ENCODE measurements around the gene BCL2L2.

DNA sequence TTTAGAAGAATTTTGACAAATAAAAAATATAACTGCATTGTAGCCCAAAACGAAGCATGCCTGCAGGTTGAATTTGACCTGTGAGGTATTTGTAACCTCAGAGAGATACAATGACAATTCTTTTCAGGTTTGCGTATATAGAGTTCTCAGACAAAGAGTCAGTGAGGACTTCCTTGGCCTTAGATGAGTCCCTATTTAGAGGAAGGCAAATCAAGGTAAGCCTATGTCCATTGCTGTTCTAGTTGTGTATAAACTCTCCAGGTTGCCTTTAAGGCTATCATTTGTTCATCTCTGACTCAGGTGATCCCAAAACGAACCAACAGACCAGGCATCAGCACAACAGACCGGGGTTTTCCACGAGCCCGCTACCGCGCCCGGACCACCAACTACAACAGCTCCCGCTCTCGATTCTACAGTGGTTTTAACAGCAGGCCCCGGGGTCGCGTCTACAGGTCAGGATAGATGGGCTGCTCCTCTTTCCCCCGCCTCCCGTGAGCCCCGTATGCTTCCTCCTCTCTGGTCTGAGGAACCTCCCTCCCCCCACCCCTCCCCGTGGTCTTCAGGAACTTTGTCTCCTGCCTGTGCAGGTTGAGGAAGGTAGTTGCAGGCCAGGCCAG lies 17.3 kb downstream of the BCL2L2 start:
- TF ChIP-seq EZH2 (IDR thresholded peaks at IDR 0.05), result no peak
- TF ChIP-seq POLR2AphosphoS5 (IDR thresholded peaks at IDR 0.05; ENCODE audit: borderline replicate concordance, low read depth, low read length), result no peak
